Astrocyte of the cerebellum (primary cell): ENCODE data around the gene SYNGAP1.

Experiments used
- DNase-seq: peaks from one replicate; pipeline ENCODE4 v3.0.0-alpha.2; 2011; ENCODE audit warnings: low read depth
- H3K4me3 ChIP-seq: 2 replicates; pipeline ENCODE4 v1.5.1; 2011; ENCODE audit warnings: mild to moderate bottlenecking, low read depth, low read length, moderate library complexity
- in situ Hi-C: cut with HindIII; loops from 2 replicates; pipeline ENCODE4 v1.10.0; 2017; ENCODE audit warnings: low sequenced_read_pairs
- TF ChIP-seq, protein P1 (sequence below): IDR thresholded peaks from 2 replicates; pipeline ENCODE4 v1.5.1; 2012; ENCODE audit warnings: low read length, low read depth, moderate library complexity, mild to moderate bottlenecking; ENCODE audit errors: missing control alignments

The SYNGAP1 gene

DNA sequence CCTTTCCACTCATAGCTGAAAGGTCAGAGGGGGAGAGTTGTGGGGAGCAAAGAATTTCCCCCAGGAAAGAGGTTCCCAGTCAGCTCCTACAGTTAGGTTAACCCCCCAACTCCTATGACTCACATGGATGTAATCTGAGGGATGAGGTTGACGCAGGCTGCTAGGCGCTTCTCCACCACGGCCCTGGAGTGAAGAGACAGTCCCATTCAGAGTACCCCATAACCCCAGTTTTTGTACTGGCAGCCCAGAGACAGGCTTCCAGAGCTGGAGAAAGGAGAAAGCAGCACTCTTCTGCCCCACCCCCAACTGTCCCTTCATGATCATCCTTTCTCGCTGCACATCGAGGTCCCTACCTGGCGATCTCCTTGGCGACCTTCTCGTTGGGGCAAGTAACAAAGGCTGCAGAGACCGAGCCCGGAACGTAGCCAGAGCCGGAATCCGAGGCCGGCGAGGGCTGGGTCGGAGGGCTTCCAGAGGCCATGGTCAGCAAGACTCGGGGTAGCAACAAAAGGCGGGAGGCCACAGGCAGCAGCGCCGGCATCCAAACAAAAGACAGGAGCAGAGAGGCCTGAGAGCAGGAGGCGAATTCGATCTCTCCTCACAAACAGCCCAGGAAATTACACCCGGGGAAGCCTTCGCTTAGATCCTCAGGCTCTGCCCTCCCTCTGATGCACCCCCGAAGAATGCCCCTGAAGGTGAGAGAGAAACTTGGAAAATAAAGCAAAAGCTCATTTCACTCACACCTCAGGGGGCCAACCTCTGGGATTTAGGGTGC lies 2.5 kb upstream of the SYNGAP1 start:
- in situ Hi-C loops: no loop called here
- DNase-seq: peak; percentile 41
- TF ChIP-seq, protein P1, sequence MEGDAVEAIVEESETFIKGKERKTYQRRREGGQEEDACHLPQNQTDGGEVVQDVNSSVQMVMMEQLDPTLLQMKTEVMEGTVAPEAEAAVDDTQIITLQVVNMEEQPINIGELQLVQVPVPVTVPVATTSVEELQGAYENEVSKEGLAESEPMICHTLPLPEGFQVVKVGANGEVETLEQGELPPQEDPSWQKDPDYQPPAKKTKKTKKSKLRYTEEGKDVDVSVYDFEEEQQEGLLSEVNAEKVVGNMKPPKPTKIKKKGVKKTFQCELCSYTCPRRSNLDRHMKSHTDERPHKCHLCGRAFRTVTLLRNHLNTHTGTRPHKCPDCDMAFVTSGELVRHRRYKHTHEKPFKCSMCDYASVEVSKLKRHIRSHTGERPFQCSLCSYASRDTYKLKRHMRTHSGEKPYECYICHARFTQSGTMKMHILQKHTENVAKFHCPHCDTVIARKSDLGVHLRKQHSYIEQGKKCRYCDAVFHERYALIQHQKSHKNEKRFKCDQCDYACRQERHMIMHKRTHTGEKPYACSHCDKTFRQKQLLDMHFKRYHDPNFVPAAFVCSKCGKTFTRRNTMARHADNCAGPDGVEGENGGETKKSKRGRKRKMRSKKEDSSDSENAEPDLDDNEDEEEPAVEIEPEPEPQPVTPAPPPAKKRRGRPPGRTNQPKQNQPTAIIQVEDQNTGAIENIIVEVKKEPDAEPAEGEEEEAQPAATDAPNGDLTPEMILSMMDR: no peak
- peak overlapping the region; percentile 81 for H3K4me3 ChIP-seq

DNA sequence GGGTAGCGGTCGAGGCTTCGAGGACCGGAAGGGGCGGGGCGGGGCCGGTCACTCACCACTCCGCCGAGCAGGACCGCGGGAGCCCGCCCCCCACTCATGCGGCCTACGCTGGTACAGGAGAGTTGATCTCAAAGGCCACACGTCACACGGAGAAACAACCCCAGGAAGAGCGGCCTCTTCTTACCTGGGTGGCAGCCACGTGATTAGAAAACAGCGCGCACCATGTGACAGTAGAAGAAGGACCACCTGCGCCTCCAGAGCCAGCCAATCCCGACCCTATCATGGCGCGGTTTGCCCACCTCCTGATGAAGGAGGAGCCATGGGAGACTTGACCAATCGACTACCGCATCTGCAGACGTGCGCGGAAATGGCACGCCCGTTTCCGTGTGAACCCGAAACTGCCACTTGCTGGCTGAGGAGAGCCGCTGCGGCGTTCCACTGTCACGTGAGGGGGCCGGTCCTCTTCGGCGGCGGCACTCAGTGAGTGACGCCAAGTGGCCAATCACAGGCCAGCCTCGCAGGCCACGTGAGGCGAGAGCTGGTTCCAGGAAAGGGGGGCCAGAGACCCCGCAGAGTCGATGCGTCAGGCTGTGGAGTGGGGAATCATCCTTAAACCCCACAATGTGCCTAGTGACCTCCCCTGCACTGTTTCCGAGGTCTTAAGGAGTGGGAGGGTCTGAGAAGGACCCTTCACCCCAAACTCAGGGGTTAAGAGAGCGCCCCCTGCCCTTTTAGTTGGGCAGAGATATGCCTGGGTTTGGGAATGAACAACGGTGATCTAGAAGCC lies 1.8 kb upstream of the SYNGAP1 start, which contains the start of gene CUTA:
Gene CUTA (minus strand): TSS at position 205 of the 787 bp plus-strand sequence. CDS start 107 bp downstream, at position 98.
- DNase-seq: peak; percentile 99
- in situ Hi-C loops: no loop called here
- TF ChIP-seq, protein P1: peak; percentile 26
- H3K4me3 ChIP-seq: peak within 1 kb of the TSS; percentile 81

DNA sequence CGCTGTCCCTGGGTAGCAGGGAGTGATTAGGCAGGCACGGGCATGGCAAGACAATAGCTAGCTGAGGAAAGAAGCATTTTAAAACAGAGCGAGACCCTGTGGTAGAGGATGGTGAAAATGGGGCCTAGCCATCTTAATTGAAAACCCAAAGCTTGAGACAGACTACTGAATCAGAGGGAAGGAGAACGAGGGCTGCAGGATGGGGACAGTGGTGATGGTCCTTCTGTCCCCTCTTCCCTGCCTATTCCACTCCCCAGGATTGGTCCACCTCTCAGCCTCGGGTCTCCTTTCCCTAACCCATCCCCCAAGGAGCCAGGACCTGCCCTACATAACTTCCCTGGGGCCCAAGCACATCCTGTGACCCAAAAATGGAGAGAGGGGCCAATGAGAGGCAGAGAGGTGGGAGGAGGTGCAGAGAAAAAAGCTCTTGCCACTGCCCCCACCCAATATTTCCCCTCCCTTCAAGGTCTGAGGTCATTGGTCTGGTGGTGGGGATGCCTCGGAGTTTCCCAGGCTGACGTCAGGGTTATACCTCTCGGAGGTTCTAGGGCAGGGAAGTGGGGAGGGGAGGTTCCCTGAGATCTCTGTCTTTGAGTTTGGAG lies 1.1 kb upstream of the SYNGAP1 start:
- TF ChIP-seq, protein P1: no peak
- in situ Hi-C loops: no loop called here
- DNase-seq: no peak
- peak overlapping the region; percentile 29 for H3K4me3 ChIP-seq

DNA sequence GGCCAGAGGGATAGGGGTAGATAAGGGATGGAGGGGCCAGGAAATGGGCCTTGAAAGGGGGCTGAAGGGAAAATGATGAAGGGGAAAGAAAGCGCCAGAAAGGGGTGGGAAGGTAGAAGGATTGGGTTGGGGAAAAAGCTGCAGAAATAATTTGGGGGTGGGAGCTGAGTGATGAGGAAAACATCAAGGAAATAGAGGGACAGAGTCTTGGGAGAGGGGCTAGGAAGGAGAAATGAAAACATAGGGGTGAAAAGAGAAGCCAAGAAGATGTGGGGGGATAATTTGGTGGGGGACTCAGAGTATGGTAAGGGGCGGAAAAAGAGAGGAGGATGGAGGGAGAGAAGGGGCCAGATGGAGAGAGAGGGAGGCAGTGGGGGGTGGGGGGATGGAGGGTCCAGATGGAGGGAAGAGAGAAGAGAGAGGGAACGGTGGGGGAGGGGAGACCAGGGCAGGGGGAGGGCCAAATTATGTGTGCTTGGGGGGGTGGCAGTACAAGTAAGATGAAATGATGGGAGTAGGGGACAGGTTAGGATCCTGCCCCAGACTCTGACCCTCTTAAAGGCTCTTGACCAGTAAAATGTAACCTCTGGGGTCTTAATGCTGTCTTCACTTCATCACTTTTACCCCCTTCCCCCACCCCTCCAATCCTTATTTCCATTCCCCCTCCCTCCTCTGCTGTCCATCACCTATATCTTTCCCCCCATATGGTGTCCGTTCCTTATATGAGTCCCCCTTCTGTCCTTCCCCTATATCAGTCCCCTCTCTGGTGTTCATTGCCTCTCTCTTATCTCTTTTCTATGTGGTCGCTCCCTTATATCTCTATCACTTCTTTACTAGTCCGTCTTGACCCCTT lies 852 bp downstream of the SYNGAP1 start:
- no peak for DNase-seq
- in situ Hi-C loops: no loop called here
- peak overlapping the region; percentile 52 for H3K4me3 ChIP-seq
- TF ChIP-seq, protein P1: no peak

GRCh38 chr6:33421344-33421643 lies 1.4 kb downstream of the SYNGAP1 start:
- TF ChIP-seq, protein P1: no peak
- no peak for DNase-seq
- no peak overlapping the region for H3K4me3 ChIP-seq
- in situ Hi-C loops: no loop called here

GRCh38 chr6:33423777-33424176 lies 3.9 kb downstream of the SYNGAP1 start:
- TF ChIP-seq, protein P1: no peak
- no peak overlapping the region for H3K4me3 ChIP-seq
- no peak for DNase-seq
- in situ Hi-C loops: no loop called here
